NCI-H1105 treated with DMSO at 0.1 percent for 48 hours (cell line): ENCODE data around the gene SPRY1.

Source experiments
- DNase-seq: peaks from one replicate; lab custom pipeline; 2025; lab: John Stamatoyannopoulos, UW

The SPRY1 gene

DNA sequence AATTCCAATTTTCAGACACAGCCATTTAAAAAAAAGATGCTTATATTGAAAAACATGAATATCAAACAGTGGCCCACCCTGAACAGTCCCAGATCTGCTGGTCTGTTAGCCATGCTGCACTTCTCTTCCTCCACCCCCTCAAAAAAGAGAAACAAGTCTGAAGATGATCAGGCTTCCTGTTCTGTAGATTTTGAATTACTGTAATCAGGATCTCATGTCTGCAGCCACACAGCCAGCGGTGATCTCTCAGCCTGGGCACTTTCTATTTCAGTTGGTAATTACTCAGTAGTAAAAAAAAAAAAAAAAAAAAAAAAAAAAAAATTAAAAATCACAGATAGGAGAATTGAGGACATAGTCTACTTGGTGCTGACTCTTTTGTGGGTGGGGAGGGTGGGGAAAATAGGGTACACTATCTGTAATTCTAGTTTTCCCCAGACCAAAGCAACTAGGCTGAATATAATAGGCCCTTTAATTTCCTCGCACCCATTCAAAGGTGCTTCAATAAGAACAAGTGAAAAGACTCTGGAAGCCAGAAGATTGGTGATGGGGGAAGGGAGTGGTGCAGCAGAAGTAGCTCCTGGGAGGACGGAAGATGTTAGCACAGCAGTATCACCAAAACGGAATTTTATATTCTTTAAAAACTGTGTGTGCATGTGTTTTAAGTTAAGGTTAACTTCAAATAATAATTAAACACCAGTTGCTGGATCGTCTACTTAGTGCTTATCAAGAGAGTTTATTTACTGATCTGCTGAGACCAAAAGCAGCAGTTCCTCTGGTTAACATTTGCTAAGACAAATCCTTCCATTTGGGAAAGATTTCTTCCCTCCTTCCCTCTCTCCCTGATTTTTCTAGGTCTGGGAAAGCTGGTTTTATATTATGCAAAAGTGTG lies 47.0 kb downstream of the SPRY1 start:
- no peak for DNase-seq

GRCh38 chr4:123444290-123444731 lies 47.7 kb downstream of the SPRY1 start:
- DNase-seq: no peak

DNA sequence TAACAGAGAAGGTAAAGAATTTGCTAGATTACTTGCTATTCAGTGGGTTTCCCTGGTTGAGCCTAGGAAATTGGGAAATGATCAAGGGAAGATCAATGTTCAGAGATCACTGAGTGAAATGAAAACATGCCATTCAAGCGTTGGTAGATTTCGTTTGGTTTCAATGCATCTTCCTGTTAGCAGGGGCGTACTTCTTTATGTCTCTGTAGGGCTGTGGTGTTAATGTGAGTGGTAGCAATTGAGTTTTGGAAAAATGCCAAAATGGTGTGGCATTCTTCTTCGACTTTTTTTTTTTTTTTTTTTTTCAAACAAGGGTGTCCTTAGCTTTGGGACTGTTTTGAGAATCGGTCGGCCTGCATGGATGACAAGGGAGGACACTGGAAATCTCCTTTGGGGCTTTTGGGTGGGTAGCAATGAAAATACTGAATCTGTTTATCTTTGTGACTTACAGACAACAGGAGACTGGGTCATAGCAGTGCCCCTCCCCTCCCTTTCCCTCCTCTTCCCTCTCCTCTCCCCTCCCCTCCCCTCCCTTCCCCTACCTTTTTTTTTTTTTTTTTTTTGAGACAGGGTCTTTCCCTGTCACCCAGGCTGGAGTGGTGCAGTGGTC lies 50.4 kb downstream of the SPRY1 start:
- peak; percentile 35 for DNase-seq

DNA sequence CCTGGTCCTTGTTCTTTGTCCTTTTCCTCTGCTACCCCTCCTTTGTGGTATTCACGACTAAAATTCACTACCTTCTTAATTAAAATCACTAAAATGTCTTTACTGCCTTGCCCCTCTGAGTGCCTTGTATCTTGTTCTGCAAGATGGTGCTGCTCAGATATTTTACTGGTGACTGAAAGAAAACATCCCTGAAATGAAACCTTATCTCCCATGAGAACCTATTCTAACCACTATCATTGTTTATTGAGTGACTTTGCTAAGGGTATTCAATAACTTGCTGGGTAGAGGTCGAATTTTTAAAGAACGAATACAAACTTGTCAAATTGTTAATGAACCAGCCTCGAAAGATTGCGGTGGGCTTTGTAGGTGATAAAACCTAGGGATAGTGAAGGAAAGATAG lies 52.8 kb downstream of the SPRY1 start:
- no peak for DNase-seq

- no peak for DNase-seq
Observed at GRCh38 chr4:123449780-123450179, 53.2 kb downstream of the SPRY1 start.

DNA sequence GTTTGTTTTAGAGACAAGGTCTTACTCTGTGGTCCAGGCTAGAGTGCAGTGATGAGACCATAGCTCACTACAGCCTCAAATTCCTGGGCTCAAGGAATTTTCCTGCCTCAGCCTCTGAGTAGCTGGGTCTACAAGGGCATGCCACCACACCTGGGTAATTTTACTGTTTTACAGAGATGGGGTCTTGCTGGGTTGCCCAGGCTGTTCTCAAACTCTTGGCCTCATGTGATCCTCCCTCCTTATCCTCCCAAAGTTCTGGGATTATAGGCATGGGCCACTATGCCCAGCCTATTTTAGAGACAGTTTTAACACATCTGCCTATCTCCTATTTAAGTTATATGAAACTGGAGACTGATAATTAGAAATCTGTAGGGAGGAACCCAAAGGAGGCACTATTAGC lies 53.8 kb downstream of the SPRY1 start:
- no peak for DNase-seq

- peak; percentile 34 for DNase-seq
Observed at GRCh38 chr4:123452616-123453015, 56.0 kb downstream of the SPRY1 start.

- DNase-seq: no peak
Observed at GRCh38 chr4:123453061-123453680, 56.6 kb downstream of the SPRY1 start.
